Stimulated activated CD8-positive, alpha-beta memory T cell treated with anti-CD3 and anti-CD28 coated beads, Interleukin-2, amount 100 ng/mL, for 1 hour (primary cell): ENCODE measurements around the gene MAN2C1.
"Not testable (repeated sequence)": the region's sequence is repeated elsewhere in the genome, so short reads cannot be mapped to it uniquely, and the experiment has no call there.

Experiments
- DNase-seq, 2 donors: peaks; one replicate each; pipeline ENCODE4 v3.0.0-alpha.2; 2020; ENCODE audit warnings: low read depth in 2 of 2

The MAN2C1 gene

DNA sequence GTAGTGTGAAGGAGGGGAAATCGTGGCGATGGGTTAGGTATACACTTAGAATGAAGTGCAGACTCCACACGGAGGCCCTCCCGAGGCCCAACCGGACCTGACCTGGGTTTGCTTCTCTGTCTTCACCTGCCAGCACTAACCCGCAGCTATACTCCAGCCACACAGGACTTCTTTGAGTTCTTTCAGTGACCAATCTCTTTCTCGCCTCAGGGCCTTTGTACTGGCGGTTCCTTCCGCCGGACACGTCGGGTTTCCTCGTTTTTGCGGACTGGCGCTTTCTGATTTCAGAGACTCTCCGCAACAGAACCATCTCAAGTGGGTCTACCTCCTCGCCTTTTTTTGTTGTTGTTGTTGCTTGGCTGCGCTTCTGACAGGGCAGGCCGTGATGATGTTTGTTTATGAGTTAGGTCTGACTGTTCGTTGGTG, 21.6 kb downstream of the MAN2C1 start, which contains the start of gene NEIL1:
NEIL1 (plus strand) TSS at position 244 of the 426 bp plus-strand sequence. CDS start 1,867 bp downstream, outside the sequence.
- DNase-seq = no peak

DNA sequence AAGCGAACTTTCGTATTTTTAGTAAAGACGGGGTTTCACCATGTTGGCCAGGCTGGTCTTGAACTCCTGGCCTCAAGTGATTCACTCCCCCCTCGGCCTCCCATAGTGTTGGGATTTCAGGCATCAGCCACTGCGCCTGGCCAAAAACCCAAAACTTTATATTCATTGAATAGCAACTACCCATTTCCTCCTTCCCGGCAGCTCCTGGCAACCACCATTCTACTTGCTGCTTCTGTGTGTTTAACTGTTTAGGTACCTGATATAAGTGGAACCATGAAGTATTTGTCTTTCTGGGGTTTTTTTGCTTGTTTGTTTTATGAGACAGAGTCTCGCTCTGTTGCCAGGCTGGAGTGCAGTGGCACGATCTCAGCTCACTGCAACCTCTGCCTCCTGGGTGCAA, 24.5 kb downstream of the MAN2C1 start:
- not testable (repeated sequence) for DNase-seq

- DNase-seq = no peak
These were observed 26.2 kb downstream of the MAN2C1 start for GRCh38 chr15:75342221-75342620.

DNA sequence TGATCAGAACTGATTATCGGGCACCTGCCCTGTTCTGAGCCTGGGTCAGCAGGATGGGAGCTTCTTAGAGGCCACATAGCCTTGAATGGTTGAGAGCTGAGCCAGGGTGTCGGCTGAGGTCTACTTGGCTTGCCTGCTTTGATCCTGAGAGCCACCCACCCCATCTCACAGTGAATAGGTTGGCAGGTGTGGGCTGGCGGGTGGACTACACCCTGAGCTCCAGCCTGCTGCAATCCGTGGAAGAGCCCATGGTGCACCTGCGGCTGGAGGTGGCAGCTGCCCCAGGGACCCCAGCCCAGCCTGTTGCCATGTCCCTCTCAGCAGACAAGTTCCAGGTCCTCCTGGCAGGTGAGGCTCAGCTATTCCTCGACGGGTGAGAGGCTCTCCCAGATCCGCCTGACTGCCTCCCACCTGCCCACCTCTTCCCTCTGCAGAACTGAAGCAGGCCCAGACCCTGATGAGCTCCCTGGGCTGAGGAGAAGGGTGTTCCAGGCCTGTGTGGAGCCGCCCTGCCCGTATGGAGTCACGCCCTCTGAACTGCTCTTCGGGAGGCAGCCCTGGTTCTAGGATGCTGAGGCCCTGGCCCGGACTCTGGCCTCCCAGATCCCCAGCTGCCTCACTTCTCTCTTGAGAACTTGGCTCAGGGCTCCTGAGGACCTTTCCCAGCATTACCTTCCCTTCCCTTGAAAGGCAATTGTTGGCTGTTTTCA, 28.7 kb downstream of the MAN2C1 start:
- no peak for DNase-seq

DNA sequence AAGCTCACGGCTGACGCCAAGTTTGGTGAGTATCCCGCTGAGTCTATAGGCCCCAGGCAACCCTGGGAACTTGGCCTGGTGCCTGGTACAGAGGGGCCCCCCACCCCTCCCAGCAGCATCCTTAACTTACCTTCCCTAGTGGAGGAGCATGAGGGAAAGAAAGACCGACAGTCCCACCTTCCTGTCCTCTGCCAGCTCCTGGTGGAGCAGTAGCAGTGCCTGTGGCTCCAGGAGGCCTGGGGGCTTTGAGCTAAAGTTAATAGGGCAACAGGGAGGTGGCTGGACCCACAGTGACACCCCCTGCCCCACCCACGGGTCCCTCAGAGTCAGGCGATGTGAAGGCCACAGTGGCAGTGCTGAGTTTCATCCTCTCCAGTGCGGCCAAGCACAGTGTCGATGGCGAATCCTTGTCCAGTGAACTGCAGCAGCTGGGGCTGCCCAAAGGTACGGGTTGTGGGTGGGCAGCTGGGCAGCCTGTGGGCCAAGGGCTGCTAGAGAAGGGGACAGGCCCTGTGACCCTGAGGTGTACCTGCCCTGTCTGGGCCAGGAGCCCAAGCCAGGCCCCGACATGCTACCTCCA, 29.7 kb downstream of the MAN2C1 start:
- DNase-seq = no peak

DNA sequence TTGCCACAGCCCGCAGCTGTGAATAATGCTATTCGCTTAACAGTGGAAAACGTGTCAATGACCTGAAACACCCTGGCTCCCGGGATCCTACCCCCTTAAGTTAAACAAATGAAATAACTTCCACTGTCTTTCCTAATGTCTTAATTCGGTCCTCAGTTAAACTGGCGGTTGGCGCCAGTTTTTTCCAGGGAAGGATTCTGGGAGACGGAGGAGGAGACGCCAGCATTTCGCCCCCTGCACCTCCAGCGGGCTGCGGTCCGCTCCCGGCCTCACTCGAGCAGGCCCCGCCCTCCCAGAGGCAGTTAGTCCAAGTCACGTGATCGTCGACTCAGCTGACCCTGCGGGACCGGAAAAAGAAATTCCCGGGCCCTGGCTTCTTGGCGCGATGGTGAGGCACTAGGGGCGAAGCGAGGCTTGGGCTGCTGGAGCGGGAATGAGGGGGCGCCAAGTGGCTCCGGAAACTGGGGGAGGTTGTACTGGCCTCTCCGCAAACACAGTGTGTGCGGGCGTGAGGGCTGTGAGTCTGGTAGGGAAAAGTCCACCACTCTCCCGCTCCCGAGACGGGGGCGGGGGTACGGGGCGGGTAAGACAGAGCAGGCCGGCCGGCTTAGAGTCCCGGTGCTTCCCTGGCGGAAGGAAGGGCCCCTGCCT, 32.6 kb downstream of the MAN2C1 start, which contains the start of gene COMMD4:
COMMD4 (plus strand) TSS at position 359 of the 651 bp plus-strand sequence; CDS start at position 386, 27 bp downstream.
- peak; percentile 33 to 50 for DNase-seq

GRCh38 chr15:75335313-75335704, 33.1 kb downstream of the MAN2C1 start:
- no peak for DNase-seq

- DNase-seq = not testable (repeated sequence)
These were observed 34.6 kb downstream of the MAN2C1 start for GRCh38 chr15:75333654-75334419.

DNA sequence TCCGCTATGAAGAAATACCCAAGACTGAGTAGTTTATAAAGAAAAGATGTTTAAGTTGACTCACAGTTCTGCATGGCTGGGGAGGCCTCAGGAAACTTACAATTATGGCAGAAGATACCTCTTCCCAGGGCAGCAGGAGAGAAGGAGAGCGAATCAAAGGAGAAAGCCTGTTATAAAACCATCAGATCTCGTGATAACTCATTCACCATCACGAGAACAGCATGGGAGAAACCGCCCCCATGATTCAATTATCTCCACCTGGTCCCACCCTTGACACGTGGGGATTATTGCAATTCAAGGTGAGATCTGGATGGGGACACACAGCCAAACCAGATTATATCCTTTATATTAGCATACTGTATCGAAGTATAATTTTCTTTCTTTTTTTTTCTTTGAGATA, 36.3 kb downstream of the MAN2C1 start:
- not testable (repeated sequence) for DNase-seq

GRCh38 chr15:75329571-75329970, 38.8 kb downstream of the MAN2C1 start:
- no peak for DNase-seq

DNA sequence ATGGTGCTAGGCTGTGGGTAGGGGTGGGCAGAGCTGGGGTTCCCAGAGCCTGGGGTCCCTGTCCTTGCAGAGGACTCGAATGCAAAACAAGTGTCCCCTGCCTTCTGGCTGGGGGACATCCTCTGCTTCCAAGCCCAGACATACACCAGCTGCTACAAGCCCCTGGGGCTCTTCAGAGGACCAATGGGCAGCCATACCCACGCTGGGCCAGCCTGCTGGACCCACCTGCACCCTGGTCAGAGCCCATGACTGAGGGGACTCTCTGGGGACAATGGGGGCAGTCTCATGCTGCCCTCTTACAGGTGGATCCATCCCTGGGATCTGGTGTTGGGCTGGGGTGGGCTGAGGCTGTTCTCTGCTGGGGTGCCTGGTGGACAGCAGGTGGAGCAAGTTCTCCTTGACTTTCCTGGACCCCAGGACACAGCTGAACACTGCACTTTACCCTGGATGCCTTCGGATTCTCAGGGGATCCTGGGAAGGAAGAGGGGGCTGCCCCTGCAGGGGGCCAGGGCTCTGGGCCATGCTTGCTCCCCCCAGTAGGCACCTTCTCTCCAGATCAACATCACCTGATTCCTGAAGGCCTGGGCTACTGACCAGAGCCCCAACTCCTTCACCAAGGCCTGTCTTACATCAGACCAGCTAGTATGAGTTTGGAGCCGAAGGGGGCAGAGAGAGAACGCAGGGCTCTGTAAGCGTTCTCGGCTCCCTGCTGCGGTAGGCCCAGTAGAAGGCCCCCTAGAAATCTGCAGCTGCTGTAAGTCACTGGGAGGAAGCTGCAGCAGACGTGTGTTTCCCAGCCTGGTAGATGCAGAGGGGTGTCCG, 39.7 kb downstream of the MAN2C1 start:
- DNase-seq = no peak

- no peak for DNase-seq
These were observed 40.9 kb downstream of the MAN2C1 start for GRCh38 chr15:75327491-75327890.

DNA sequence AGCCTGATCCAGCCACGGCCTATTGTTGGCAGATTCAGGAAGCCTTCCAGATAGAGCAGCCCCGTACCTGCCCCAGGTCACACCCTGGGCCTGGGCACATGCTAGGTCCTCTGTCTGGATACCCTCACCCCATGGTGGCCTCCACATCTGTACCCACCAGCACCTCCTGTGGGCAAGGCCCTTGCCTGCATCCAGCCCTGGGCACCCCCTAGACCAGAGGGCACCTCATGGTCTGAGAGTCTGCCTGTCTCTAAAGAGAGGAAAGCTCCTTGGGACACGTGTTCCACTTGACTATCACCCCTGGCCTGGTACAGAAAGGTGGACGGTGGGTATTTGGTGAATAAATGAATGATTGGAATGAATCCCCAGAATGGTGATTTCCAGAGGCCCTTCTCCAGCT, 41.4 kb downstream of the MAN2C1 start:
- no peak for DNase-seq

DNA sequence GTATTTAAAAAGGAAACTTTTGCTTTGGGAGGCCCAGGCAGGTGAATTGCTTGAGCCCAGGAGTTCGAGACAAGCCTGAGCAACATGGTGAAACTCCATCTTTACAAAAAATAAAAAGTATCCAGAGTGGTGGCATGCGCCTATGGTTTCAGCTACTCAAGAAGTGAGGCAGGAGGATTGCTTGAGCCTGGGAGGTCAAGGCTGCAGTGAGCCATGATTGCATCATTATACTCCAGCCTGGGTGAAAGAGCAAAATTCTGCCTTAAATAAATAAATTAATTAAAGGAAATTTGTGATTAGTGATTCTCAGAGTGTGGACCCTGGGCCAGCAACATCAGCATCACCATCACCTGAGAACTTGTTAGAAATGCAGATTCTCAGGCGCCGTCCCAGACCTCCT, 42.5 kb downstream of the MAN2C1 start:
- no peak for DNase-seq

GRCh38 chr15:75321711-75322110, 46.7 kb downstream of the MAN2C1 start:
- no peak for DNase-seq

- not testable (repeated sequence) for DNase-seq
These were observed 49.0 kb downstream of the MAN2C1 start for GRCh38 chr15:75319231-75319897.

GRCh38 chr15:75314552-75315290, 53.7 kb downstream of the MAN2C1 start:
- DNase-seq = no peak

DNA sequence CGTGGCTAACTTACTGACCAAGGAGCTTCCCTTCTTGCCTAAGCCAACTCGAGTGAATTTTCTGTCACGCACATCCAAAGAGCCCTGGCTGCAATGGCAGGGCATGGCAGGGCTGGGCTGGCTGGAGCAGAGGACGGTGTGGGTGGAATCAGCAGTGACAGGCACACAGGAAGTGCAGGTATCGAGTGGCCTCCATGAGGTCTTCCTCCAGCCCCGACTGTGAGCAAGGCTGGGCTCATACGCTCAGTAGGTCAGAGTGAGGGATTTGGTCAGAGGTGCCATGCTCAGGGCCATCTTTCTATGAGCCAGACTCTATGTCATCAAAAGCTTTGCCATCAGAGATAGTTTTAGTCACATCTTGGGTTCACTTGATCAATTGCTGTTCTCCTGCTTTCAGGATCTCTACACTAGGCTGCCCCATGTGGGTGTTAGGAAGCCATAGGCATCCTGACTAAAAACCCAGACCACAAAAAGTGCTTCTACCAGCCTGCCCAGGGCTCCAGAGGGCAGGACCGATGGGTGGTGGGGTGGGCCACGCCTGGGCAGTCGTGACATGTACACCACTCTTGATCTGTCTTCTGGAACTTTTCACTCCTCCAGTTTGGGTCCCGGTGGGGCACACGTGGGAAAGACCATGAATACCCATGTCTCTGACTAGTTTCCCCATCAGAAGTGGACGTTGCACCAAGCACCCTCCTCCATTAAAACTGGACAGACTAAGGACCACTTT, 55.1 kb downstream of the MAN2C1 start:
- no peak for DNase-seq

DNA sequence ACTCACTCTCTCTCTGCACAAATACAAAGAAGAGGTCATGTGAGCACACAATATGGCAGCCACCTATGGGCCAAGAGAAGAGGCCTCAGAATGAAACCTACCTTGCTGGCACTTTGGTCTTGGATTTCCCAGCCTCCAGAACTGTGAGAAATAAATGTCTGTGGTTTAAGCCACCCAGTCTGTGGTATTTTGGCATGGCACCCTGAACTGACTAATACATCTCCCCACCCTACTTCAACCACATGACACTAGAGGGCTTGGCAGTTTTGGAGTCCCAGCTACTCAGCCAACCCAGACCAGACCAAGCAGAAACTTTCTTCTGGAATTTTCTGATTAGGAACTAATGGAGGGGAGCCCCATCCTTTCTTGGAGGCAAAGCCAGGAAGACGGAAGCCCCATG, 55.9 kb downstream of the MAN2C1 start:
- not testable (repeated sequence) for DNase-seq
